Right atrium auricular region (tissue), 2 donors: ENCODE measurements around the gene AFAP1. TPM values are rescaled to one million over a fixed set of nuclear protein-coding genes. Genes with fewer than 3 reads are reported as not detected.

Source experiments
- DNase-seq: peaks from one replicate; pipeline ENCODE4 v3.0.0-alpha.2; 2019; ENCODE audit warnings: low spot score
- H3K27ac ChIP-seq, 2 donors: fragments of 200-600 bp; sonication (generic); 1 replicate in 1 of 2; 2 replicates in 1 of 2; pipeline ENCODE4 v1.5.1; 2016 to 2019
- H3K27me3 ChIP-seq, 2 donors: fragments of 200-600 bp; sonication (generic); one replicate each; pipeline versions ENCODE4 v1.5.1 to v1.6.0; 2017 to 2019
- H3K36me3 ChIP-seq: fragments of 200-600 bp; sonication (generic); one replicate; pipeline ENCODE4 v1.5.1; 2016
- H3K4me1 ChIP-seq, 2 donors: fragments of 200-600 bp; sonication (generic); one replicate each; pipeline versions ENCODE4 v1.5.1 to v1.6.0; 2017 to 2019
- H3K4me3 ChIP-seq, 2 donors: fragments of 200-600 bp; sonication (generic); 1 replicate in 1 of 2; 2 replicates in 1 of 2; pipeline ENCODE4 v1.5.1; 2017 to 2019; ENCODE audit warnings: mild to moderate bottlenecking in 1 of 2, moderate library complexity in 1 of 2
- H3K9me3 ChIP-seq, 2 donors: fragments of 200-600 bp; sonication (generic); one replicate each; pipeline ENCODE4 v1.5.1; 2019
- total RNA-seq, 2 donors: library from RNA; depleted of rRNA; stranded (reverse); fragments of >200 nt; gene quantifications; one replicate each; pipeline ENCODE4 v1.1.0, GENCODE V29; 2016
- TF ChIP-seq, protein P1 (sequence below), 2 donors: fragments of 200-600 bp; sonication (generic); IDR thresholded peaks; one replicate each; pipeline ENCODE4 v1.5.1; 2019; ENCODE audit warnings: antibody characterized with exemption in 2 of 2

Gene AFAP1
- total RNA-seq, 2 donors from 2014 or later = 16.2 to 27.2 TPM

DNA sequence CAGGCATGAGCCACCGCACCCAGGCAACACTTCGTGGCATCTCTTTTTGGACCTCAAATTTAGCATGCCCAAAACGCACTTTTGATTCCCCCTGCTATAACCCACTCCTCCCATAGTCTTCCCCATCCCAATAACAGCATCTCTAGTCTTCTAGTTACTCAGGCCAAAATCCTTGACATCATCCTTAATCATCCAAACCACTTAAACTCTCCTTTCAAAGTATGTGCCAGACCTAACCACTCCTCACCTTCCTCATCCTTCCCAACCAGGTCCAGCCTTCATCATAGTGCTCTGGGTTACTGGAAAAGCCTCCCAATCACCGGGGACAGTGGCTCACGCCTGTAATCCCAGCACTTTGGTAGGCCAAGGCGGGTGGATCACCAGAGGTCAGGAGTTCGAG, 41.9 kb downstream of the AFAP1 start:
- Histone ChIP-seq H3K27me3 (no peaks in the 10 kb centered on the region), H3K9me3 (no peaks in the 10 kb centered on the region), H3K27ac (no peak overlapping the region), H3K36me3 (no peaks in the 10 kb centered on the region), H3K4me3 (no peak overlapping the region), H3K4me1 (peaks cover 0 to 20% of the 10 kb centered on the region in 2 donors)
- no peak for DNase-seq
- TF ChIP-seq, protein P1, sequence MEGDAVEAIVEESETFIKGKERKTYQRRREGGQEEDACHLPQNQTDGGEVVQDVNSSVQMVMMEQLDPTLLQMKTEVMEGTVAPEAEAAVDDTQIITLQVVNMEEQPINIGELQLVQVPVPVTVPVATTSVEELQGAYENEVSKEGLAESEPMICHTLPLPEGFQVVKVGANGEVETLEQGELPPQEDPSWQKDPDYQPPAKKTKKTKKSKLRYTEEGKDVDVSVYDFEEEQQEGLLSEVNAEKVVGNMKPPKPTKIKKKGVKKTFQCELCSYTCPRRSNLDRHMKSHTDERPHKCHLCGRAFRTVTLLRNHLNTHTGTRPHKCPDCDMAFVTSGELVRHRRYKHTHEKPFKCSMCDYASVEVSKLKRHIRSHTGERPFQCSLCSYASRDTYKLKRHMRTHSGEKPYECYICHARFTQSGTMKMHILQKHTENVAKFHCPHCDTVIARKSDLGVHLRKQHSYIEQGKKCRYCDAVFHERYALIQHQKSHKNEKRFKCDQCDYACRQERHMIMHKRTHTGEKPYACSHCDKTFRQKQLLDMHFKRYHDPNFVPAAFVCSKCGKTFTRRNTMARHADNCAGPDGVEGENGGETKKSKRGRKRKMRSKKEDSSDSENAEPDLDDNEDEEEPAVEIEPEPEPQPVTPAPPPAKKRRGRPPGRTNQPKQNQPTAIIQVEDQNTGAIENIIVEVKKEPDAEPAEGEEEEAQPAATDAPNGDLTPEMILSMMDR (IDR thresholded peaks at IDR 0.05) = no peak

DNA sequence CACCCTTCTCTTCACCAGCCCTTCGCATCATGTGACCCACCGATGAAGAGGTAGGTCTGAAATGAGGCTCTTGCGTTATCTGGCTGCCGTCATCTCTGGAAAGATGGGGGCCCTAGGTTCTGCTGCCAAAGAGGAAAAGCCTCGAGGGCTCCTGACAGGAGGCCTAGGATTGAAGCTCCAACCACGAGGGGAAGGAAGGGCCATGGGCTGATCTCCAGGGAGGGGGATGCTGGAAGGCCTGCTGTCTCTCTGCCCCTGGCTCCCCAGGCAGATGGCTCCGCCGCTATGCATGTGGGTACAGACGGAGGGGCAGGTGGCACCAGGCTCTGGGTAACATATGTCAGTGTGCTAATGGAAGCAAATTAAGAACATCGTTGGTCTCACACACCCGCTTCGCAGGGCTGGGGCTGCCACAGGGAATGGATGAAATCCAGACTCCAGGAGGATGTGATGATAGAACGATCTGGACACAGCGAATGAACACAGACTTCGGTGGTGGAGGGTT, 44.9 kb downstream of the AFAP1 start:
- Histone ChIP-seq H3K4me3 (no peak overlapping the region), H3K36me3 (no peaks in the 10 kb centered on the region), H3K9me3 (no peaks in the 10 kb centered on the region), H3K27me3 (no peaks in the 10 kb centered on the region), H3K27ac (no peak overlapping the region), H3K4me1 (peaks cover 0 to 19% of the 10 kb centered on the region in 2 donors)
- DNase-seq = no peak
- TF ChIP-seq, protein P1 (IDR thresholded peaks at IDR 0.05) = no peak

DNA sequence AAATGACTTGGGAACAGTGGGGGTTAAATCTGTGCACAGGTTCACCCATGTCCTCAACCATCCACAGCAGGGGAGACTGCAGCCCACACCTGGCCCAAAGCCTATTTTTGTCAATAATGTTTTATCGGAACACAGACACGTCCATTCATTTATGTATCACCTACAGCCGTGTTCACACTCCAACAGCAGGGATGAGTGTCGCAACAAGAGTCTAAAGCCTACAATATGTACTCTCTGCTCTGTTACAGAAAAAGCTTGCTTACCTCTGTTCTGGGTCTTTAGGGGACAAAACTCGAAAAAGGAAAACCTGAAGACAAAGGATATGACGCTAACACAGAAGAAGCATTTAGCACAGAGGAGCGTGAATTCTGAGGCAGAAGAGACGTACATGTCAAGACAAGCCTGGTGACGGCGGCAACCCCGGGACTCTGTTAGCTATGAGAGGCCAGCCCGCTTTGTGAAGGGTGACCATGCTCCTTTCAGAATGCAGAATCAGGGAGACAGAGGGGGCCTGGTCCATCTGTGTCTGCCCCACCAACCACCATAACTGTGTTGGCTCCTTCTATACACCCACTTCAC, 45.5 kb downstream of the AFAP1 start:
- Histone ChIP-seq H3K27ac (no peak overlapping the region), H3K36me3 (no peaks in the 10 kb centered on the region), H3K27me3 (no peaks in the 10 kb centered on the region), H3K4me1 (peaks cover 0 to 19% of the 10 kb centered on the region in 2 donors), H3K4me3 (no peak overlapping the region), H3K9me3 (peaks cover 0 to under 1% of the 10 kb centered on the region in 2 donors)
- TF ChIP-seq, protein P1 (IDR thresholded peaks at IDR 0.05) = no peak
- no peak for DNase-seq

DNA sequence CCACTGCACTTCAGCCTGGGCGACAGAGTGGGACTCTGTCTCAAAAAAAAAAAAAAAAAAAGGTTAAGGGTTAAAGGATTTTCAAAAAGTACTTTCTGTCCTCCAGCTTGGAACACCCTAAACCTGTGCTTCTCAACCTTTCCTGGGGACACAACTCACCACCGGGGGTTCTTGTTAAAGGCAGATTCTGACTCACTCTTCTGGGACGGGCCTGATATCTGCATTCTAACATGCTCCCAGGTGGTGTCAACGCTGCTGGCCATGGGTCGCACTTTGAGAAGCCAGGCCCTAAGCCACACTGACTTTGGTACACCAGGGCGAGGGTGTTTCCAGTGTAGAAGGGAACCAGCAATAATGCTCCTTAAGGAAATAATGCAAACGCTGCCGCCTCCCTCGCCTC, 46.1 kb downstream of the AFAP1 start:
- no peaks in the 10 kb centered on the region for H3K27me3 ChIP-seq
- TF ChIP-seq, protein P1 (IDR thresholded peaks at IDR 0.05) = no peak
- H3K36me3 ChIP-seq = no peaks in the 10 kb centered on the region
- H3K9me3 ChIP-seq = peaks cover 0 to 7% of the 10 kb centered on the region in 2 donors
- DNase-seq = no peak
- no peak overlapping the region for H3K27ac ChIP-seq
- peaks cover 0 to 19% of the 10 kb centered on the region in 2 donors for H3K4me1 ChIP-seq
- no peak overlapping the region for H3K4me3 ChIP-seq

DNA sequence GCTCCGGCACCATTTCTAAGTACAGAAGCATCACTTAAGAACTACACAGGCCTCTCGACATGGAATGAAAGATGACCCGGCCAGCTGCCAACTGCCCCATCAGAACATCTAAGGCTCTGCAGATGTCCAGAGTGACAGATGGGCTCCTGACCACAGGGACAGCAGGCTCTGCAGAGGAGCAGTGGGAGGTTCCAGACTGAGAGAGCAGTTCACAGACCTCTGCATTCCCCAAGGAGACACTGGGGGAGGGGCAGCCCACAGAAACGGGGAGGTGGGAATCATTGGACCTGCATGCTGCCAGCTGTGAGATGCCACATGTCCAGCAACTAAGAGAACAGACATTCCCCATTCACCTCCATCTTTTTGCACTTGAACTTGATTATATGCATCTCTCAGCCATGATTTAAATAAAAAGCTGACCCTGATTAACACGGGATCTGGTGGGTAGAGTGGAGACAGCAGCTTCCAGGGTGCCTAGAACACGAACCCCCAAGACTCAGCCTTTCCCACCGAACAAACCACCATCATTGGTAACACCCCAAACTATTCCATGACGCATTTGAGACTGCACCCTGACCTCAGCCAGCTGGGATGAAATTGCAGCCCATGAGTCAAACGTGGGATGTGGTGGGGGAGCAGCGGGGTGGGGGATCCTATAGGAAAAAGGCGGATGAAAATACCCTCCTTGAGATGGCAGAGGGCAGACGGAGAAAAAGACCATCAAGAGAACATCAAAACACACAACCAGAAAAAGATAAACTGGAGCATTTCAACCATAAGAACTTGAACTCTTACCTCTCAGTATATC, 47.2 kb downstream of the AFAP1 start:
- Histone ChIP-seq H3K27me3 (no peaks in the 10 kb centered on the region), H3K36me3 (no peaks in the 10 kb centered on the region), H3K9me3 (peaks cover 0 to 9% of the 10 kb centered on the region in 2 donors), H3K27ac (no peak overlapping the region), H3K4me1 (peaks cover 0 to 19% of the 10 kb centered on the region in 2 donors), H3K4me3 (no peak overlapping the region)
- DNase-seq = no peak
- TF ChIP-seq, protein P1 (IDR thresholded peaks at IDR 0.05) = no peak
